Measurements from ENCODE around the gene DNAH12.

GRCh38 chr3:57500506-57500905 is 43.6 kb downstream of the DNAH12 start:
- TF ChIP-seq CTCF (IDR thresholded peaks at IDR 0.05; ENCODE audit: poor library complexity, severe bottlenecking) = no peak
- no peak for TF ChIP-seq TAF1 (IDR thresholded peaks at IDR 0.05; ENCODE audit: low read depth)
- no peak for TF ChIP-seq EP300 (conservative IDR thresholded peaks at IDR 0.05; ENCODE audit: poor library complexity, severe bottlenecking)
- TF ChIP-seq EZH2 (IDR thresholded peaks at IDR 0.05; ENCODE audit: borderline replicate concordance, insufficient read depth, low read length, poor library complexity, severe bottlenecking) = no peak
- TF ChIP-seq POLR2AphosphoS5 (IDR thresholded peaks at IDR 0.05) = no peak
- TF ChIP-seq, protein P1, sequence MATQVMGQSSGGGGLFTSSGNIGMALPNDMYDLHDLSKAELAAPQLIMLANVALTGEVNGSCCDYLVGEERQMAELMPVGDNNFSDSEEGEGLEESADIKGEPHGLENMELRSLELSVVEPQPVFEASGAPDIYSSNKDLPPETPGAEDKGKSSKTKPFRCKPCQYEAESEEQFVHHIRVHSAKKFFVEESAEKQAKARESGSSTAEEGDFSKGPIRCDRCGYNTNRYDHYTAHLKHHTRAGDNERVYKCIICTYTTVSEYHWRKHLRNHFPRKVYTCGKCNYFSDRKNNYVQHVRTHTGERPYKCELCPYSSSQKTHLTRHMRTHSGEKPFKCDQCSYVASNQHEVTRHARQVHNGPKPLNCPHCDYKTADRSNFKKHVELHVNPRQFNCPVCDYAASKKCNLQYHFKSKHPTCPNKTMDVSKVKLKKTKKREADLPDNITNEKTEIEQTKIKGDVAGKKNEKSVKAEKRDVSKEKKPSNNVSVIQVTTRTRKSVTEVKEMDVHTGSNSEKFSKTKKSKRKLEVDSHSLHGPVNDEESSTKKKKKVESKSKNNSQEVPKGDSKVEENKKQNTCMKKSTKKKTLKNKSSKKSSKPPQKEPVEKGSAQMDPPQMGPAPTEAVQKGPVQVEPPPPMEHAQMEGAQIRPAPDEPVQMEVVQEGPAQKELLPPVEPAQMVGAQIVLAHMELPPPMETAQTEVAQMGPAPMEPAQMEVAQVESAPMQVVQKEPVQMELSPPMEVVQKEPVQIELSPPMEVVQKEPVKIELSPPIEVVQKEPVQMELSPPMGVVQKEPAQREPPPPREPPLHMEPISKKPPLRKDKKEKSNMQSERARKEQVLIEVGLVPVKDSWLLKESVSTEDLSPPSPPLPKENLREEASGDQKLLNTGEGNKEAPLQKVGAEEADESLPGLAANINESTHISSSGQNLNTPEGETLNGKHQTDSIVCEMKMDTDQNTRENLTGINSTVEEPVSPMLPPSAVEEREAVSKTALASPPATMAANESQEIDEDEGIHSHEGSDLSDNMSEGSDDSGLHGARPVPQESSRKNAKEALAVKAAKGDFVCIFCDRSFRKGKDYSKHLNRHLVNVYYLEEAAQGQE (IDR thresholded peaks at IDR 0.05; ENCODE audit: borderline replicate concordance) = no peak
- TF ChIP-seq SMC3 (conservative IDR thresholded peaks at IDR 0.05; ENCODE audit: poor library complexity) = no peak

Data from neural cell (in vitro differentiated cells).